ENCODE data around the gene HGFAC.
A peak's percentile ranks its signal among the peaks of the same experiment; 100 is the strongest.

The HGFAC gene

DNA sequence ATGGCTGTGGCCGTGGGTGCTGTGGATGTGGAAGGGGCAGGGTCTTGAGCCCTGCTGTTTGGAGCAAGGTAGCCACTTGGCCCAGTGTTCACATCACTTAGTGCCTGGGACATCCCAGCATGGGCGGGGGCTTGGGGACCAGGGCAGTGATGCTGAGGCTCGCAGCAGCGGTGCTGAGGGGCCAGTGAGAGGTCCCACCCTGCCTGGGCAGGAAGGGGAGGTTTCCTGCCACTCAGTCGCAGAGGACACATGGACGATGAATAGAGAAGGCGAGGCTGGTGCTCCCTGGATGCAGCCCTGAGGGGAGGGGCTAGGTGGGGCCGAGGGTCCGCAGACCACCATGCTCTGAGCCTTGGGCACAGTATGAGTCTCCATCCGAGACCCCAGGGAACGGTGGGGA lies 47.1 kb downstream of the HGFAC start:
- DNase-seq = no peak

DNA sequence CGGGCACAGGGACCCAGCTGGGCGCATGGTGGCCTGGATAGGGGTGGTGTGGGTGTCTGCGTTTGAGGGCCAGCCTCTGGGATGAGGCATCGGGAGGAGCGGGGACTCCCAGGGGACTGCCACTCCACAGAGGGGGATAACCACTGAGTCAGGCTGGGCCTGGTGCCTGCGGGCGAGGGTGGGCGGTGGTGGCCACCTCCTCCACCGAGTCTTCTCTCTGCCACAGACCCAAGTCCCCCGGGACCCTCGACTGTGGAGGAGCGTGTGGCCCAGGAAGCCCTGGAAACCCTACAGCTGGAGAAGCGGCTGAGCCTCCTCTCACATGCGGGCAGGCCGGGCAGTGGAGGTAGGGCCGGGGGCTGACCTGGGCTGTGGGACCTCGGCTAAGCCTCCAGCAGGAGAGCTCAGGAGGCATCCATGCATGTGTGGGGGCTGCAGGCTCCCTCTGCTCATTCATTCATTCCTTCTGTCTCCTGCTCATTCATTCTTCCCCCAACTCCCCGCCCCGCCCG lies 47.7 kb downstream of the HGFAC start:
- no peak for DNase-seq

DNA sequence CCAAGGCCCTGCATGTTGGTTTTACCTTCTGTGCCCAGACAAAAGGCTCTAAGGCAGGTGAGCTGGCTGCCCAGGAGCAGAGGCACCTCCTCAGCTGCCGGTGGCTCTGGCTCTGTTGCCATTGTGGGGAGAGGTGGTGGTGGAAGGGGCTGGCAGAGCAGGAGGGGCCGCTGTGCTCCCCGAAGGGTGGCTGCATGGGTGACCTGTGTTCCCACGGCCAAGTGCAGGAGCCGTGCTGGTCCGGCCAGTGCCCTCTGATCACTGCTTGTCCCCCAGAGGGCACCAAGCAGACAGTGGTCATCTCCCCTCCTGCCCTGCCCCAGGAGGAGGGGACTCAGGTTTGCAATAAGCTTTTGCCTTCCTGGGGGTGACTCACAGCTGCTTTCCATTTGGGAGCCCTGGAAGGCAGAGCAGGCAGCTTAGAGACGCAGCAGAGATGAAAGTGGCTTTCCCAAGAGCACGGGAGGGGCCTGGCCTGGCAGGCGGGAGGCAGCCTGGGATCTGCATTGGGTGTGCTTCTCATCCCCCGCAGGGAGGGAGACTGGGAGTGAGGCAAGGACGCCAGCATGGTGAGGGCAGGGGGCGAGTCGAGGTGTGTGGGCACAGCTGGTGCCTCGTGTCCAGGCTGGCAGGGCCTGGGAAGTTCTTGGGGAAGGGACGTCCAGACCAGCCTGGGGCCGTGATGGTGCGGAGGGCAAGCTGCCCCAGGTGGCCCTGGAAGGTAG lies 50.1 kb downstream of the HGFAC start:
- peak; percentile 48 for DNase-seq

DNA sequence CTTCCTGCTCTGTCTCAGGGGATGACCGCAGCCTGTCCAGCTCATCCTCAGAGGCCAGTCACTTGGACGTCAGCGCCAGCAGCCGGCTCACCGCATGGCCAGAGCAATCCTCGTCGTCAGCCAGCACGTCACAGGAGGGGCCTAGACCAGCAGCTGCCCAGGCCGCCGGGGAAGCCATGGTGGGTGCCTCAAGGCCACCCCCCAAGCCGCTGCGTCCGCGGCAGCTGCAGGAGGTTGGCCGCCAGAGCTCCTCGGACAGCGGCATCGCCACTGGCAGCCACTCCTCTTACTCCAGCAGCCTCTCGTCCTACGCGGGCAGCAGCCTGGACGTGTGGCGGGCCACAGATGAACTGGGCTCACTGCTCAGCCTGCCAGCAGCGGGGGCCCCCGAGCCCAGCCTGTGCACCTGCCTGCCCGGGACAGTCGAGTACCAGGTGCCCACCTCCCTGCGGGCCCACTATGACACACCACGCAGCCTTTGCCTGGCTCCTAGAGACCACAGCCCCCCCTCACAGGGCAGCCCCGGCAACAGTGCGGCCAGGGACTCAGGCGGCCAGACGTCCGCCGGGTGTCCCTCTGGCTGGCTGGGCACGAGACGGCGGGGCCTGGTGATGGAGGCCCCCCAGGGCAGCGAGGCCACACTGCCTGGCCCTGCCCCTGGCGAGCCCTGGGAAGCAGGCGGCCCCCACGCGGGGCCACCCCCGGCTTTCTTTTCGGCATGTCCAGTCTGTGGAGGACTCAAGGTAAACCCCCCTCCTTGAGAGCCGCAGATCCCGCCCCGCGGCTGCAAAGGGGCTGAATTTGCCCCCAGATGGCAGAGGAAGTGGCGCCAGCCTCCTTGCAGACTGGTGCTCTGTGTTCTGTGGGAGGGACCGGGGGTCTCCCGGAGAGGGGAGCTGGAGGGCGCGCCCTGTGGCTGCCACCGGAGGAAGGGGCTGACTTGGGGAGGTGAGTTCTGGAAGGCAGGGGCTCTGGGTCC lies 51.3 kb downstream of the HGFAC start:
- no peak for DNase-seq

DNA sequence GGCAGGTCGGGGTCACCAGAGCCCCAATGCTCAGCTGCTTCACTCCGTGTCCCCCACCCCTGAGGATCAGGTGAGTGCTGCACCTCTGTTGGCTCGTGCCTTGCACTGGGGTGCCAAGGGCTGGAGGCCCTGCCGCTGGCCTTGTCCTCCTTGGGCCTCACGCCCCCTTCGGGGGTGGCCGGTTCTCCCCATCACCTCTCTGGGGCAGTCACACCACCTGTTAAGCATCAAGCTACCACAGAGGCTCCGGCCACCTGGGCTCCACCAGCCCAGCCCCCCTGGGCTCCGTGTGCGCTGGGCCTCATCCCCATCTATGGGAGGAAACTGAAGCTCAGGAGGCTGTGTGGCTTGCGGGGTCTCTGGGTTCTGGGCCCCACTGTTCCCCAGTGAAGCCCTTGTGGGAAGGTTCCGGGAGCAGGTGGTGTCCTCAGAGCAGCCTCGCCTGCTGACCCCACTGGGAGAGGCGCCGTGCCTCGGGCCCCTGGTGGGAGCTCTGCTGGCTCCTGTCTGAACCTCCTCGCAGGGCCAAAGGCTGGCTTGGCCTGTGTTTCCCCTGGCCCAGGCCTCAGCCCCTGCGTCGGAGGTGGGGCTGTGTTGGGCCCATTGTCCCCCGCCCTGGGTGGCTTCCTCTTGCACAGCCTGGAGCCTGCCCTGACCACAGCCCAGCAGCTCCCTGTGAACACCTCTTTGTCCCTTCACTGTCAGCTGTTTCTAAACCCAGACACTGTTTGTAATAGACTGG lies 52.1 kb downstream of the HGFAC start:
- no peak for DNase-seq

DNA sequence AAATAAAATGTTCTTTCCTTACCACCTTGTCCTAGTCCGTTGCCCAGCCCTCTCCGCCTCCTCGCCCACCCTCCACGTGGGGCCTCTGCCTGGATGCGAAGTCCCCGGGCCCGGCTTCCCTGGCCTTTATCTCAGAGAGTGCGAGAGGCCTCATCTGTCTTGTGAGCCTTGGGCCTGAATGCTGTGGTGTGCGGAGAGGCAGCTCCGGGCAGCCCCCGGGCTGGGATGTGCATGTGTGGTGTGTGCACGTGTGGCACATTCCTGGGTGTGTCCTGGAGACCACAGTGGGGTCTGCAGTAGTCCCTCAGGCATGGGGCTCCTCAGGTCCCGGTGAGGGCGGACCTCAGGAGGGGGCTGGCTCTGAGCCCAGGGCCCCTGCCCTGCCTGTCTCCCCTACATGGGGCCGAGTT lies 52.7 kb downstream of the HGFAC start:
- no peak for DNase-seq

DNA sequence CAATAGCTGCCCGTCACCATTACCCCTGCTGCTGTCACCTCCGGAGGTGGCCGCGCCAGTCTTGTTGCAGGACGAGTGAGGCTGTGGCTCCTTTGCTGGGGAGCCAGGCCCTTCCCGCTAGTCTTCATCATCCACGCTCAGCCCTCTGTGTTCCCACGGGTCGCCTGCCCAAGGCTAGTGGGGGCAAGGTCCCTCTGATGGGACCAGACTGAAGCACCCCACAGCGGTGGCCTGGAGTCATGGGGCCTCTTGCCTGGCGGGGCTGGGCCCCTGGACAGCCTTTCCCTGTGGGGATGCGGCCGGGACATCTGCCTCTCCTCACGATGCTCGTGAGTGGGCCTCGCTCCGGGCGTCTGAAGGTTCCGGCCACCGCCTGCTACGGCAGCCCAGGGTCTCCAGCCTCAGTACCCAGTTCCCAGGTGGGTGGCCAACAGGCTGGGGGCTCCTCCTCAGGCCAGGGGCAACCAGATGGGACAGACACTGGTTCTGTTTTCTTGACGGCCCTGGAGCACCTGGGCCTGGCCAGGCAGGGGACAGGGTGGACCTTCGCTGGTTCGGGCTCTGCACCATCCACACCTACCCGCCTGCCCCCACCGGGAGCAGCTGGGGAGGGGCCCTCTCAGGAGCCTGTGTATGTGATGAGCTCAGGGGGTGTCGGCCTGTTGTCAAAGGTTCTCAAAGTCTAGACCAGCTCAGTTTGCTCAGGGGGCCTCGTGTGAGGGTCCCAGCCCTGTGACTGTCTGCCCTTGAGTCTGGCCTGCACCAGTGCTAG lies 53.6 kb downstream of the HGFAC start:
- DNase-seq = no peak

DNA sequence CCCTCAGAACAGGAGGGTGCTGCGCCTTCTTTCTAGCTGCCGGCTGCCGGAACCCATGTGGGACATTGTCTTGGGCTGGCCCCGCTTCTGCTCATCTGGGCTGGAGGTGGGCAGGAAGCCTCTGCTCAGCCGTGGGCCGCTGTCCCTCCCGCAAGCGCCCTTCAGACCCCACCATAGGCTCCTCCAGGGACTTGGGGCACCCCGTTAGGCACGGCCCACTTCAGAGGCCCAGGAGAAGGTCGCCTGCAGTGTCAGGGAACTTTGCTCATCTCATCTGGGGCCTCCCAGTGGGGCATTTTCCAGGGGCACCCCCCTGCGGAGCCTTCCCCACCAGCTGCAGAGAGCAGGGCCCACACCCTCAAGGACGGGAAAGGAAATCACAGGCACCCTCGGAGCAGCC lies 54.3 kb downstream of the HGFAC start:
- DNase-seq = no peak

DNA sequence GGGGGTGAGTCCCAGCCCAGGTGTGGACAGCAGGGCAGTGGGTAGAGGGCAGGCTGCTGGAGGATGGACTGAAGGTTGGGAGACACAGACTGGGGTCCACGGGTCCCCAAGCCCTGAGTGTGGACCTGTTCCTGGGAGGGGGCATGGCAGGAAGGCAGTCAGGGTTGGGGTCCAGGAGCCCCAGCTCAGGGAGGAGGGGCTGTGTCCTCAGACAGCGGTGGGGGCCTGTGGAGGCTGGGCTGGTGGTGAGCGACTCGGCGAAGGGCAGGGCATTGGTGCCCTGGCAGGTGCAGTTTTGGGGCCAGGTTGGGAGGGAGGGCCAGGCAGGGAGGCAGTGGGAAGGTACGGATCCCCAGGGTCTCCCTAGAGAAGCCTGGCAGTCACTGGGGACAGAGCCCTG lies 55.3 kb downstream of the HGFAC start:
- no peak for DNase-seq

DNA sequence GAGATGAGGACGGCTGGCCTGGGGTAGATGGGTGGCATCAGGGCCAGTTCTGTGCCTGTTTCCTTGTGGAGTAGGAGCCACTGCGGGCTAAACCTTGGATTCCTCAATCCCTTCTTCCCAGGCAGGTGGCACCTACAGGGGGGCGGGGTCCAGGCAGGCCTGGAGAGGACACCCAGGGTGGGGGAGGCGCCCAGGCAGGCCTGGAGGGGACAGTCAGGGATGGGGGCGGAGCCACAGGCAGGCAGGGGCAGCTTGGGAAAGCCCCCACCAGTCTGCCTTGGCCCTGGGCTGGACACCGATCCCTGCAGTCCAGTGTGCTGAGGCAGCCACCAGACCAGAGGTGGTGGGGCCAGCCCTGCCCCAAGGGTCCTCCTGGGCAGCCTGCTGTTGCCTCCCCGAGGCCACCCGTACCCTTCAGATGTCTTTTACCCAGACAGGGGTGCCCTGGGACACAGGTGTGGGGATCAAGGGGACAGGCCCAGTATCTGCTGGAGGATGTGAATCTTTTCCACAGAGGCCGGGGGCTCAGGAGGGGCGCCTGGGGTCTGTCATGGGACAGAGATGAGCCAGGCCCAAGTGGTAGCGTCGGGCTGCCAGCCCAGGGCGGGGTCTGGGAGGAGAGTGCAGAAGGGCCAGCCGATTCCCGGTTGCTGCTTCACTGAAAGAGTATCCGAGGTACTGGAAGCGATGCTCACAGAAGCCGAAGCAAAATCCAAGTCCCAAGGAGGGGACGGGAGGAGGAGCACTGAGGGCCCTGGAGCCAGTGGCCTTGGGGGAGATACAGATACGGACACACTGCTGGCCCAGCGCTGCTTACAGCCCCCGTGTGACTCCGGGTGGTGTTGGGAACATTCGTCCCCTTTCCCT lies 56.0 kb downstream of the HGFAC start:
- no peak for DNase-seq

DNA sequence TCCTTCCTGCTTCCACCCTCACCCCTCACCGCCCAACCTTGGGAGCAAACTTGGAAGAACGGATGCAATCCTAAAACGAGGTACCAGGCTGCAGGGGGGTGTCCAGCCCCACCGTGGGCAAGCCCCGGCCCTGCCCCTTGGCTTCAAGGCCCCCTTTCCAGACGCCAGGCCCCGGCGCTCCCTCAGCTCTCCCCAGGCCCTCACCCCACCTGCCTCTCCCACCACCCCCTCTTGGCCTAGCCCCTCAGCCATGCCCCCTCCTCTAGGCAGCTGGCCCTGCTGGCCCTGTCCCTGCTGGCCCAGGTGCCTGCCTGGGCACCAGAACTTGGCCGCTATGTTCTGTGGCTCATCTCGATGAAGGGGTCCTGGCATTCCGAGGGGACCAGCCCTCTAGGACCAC lies 56.6 kb downstream of the HGFAC start:
- no peak for DNase-seq

Data from fibroblast of skin of abdomen (primary cell).